PC-3 (cell line): ENCODE results near the gene VAMP4.

Source experiments
- EZH2 ChIP-seq: fragments of 300-600 bp; sonication (generic); IDR thresholded peaks from one replicate; pipeline ENCODE4 v1.6.1; 2017; ENCODE audit warnings: antibody characterized with exemption, mild to moderate bottlenecking, low read length; ENCODE audit not compliant: unreplicated experiment
- EZH2phosphoT487 ChIP-seq: fragments of 300-600 bp; sonication (generic); IDR thresholded peaks from 2 replicates; pipeline ENCODE4 v1.6.1; 2018; ENCODE audit warnings: mild to moderate bottlenecking, antibody characterized with exemption, low read length, borderline replicate concordance
- TF ChIP-seq, protein P1 (sequence below): fragments of 300-600 bp; sonication (generic); conservative IDR thresholded peaks from 2 replicates; pipeline ENCODE4 v1.5.1; 2017; ENCODE audit warnings: antibody characterized with exemption, low read depth, mild to moderate bottlenecking, low read length

DNA sequence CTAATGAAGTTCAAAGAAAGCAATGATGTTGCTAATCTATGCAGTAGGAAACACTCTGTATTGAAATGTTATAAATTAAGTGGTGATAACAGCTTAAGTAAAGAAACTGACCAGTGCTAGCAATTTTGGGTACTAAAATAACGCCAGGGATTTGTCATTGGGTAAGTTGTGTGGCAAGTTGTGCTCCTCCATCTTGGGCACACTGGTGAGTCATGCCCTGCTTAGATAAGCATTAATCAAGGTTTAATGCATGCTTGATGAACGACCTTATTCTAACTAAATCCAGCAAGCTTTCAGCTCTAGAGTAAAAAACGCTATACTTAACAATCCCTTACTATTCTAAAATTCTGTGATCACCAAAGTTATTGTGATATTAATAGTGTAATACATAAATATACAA, 25.2 kb downstream of the VAMP4 start:
- TF ChIP-seq, protein P1, sequence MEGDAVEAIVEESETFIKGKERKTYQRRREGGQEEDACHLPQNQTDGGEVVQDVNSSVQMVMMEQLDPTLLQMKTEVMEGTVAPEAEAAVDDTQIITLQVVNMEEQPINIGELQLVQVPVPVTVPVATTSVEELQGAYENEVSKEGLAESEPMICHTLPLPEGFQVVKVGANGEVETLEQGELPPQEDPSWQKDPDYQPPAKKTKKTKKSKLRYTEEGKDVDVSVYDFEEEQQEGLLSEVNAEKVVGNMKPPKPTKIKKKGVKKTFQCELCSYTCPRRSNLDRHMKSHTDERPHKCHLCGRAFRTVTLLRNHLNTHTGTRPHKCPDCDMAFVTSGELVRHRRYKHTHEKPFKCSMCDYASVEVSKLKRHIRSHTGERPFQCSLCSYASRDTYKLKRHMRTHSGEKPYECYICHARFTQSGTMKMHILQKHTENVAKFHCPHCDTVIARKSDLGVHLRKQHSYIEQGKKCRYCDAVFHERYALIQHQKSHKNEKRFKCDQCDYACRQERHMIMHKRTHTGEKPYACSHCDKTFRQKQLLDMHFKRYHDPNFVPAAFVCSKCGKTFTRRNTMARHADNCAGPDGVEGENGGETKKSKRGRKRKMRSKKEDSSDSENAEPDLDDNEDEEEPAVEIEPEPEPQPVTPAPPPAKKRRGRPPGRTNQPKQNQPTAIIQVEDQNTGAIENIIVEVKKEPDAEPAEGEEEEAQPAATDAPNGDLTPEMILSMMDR, result no peak
- no peak for TF ChIP-seq EZH2
- no peak for TF ChIP-seq EZH2phosphoT487
